GM19240 (cell line): ENCODE results near the gene JMJD1C.
"Not testable (repeated sequence)": the region's sequence is repeated elsewhere in the genome, so short reads cannot be mapped to it uniquely, and the experiment has no call there.

Experiments used
- DNase-seq: peaks from one replicate; pipeline ENCODE4 v3.0.0; 2011; ENCODE audit warnings: low spot score; ENCODE audit not compliant: insufficient read length

Gene JMJD1C

DNA sequence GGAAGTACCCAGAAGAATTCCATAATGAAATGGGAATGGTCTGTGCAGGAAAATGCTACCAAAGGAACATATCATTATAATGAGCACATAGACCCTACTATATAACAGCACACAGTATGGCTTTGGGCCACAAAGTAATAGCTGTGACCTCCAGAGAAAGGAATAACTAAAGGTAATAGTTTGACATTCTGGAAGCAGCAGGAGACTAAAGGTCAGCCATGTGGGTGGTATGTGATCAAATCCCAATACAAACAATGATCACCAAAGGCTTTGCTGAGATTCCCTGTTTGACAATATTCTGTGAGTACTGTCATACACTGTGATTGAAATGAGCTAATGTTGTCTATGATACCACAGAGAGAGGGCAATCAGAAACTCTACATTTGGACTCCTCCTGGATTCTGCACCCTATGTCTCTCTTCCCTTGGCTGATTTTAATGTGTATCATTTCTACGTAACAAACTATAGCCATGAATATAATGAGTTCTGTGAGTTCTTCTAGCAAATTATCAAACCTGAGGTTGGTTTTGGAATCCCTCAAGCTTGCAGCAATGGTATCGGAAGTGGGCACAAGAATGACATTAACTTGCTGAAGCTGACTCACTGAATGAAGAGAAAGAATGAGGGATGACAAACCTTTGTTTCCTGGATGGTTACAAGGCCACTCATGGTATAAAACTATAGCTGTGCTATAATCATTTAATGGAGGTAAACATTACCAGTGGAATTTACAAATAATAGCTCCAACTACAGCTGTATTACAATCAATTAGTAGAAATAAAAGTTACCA, 99.6 kb downstream of the JMJD1C start:
- DNase-seq: no peak

DNA sequence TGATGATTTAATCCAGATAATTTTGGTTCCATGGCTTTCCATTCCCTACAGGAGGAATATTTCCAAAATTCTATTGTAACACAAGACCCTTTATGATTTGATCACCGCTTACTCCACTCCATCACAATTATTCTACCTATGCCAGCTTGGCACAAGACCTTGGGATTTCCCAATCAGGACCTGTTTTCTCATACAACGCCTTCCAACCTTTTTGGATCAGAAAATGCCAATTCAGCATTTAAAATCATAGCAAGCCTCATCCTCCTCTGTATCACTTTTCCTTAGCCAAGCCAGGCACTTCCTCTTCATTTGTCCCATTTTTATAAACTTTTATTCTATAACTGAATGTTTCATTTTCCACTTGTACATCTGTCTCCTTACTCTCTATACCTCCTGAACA, 100.9 kb downstream of the JMJD1C start:
- no peak for DNase-seq

DNA sequence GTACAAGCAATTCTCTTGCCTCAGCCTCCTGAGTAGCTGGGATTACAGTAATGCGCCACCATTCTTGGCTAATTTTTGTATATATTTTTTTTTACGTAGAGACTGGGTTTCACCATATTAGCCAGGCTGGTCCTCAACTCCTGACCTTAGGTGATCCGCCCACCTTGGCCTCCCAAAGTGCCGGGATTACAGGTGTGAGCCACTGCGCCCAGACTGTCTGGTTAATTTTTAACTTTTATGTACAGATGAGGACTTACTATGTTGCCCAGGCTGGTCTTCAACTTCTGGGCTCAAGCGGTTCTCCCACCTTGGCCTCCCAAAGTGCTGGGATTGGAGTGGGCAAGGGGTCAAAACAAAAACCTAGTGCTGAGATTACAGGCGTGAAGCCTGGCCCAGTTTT, 101.8 kb downstream of the JMJD1C start:
- DNase-seq: no peak

DNA sequence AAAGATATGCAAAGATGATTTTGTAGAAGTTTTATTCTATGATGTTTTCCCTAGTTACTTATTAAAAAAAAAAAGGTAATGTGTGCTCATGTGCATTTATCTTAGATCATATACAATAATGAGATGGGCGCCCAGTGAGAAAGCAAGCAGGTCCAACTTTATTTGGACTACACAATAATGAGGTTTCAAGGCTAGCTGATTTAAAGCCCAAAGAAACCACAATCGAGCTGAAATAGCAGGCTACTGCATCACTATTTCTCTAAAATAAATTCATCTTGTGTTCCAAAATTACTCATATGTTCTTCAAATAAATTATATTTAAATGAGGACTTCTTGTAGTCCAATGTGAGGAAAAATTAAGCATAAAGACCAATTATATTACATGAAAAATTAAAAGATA, 110.1 kb downstream of the JMJD1C start:
- DNase-seq: no peak

DNA sequence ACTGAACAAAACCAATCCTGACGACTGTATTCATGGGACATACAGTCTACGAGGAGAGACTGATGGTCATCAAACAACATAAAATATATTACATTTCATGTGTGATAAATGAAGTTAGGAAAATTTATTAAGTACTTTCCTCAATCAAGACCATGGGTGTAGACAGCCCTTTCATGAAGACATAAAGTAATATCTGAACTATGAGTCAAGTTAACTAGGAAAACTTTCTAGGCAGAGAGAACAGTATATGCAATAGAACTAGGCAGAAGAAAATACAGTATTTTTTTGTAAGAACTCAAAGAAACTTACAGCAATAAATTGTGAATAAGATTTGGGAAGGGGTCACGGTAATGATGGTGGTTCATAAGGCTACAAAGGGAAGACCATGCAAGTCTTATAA, 112.8 kb downstream of the JMJD1C start:
- no peak for DNase-seq

DNA sequence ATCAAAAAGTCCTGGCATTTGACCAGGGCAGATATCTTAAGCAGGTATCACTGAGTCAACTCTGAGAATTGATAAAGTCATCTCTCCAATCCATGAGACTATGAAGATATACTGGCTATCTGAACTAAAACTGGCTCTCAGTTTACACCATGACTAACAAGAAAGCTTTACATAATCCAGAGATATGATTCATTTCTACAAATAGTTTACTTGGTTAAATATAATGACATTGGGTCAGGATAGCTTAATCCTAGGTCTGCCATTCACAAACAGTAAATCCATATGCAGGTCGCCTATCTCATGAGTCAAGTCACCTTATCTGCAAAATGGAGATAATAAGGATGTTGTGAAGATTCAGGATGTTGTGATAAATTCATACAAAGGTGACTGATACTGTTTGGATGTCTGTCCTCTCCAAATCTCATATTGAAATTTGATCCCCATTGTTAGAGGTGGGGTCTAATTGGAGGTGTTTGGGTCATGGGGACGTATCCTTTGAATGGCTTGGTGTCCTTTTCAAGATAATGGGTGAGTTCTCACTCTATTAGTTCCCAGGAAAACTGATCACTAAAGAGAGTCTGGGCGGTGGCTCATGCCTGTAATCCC, 117.4 kb downstream of the JMJD1C start:
- no peak for DNase-seq

DNA sequence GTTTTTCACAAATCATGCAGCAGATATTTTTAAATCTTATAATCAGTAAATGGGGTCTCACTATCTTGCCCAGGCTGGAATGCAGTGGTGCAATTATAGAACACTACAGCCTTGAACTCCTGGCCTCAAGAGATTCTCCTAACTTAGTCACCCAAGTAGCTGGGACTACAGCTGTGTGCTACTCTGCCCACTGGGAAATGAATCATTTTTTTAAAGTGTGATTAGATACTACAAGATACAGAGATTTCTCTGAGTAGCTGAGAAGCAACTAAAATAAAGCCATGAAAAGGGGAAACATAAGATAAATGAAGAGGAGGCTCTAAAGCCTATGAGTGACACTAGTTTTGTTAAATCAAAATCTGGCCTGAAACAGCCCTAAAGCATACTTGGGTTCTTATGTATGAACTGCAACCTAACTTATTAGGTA, 119.7 kb downstream of the JMJD1C start:
- no peak for DNase-seq

DNA sequence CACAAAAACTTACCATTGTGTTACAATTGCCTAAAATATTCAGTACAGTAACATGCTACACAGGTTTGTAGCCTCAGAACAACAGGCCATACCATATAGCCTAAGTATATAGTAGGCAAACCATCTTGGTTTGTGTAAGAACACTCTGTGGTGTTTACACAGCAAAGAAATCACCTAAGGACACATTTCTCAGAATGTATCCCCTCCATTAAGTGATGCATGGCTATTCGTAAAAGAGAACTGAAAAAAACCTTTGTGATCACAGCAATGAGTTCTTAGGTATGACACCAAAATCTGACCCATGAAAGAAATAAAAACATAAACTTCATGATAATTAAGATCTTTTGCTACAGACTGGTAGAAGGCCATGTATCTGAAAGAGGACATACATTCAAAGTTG, 121.5 kb downstream of the JMJD1C start:
- no peak for DNase-seq

DNA sequence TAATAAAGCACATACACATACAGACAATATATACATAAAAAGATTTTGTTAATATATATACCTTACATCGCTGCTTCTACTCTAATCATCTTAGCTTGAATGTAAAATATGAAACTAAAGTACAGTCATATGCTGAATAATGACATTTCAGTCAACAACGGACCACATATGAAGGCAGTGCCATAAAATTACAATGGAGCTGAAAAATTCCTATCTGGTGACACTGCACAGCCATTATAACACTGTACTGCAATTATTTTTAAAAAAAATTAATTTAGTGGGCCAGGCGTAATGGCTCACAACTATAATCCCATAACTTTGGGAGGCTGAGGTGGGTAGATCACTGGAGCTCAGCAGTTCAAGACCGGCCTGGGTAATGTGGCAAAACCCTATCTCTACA, 122.3 kb downstream of the JMJD1C start:
- DNase-seq: no peak

DNA sequence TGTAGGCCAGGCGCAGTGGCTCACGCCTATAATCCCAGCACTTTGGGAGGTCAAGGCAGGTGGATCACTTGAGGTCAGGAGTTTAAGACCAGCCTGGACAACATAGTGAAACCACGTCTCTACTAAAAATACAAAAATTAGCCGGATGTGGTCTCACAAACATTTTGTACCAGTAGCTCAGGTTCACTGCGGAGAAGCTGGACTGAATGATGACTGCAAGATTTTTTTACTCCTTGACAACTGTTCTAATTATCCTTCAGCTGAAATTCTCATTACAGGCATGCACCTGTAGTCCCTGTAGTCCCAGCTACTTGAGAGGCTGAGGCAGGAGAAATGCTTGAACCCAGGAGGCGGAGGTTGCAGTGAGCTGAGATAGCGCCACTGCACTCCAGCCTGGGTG, 126.1 kb downstream of the JMJD1C start:
- DNase-seq: not testable (repeated sequence)

DNA sequence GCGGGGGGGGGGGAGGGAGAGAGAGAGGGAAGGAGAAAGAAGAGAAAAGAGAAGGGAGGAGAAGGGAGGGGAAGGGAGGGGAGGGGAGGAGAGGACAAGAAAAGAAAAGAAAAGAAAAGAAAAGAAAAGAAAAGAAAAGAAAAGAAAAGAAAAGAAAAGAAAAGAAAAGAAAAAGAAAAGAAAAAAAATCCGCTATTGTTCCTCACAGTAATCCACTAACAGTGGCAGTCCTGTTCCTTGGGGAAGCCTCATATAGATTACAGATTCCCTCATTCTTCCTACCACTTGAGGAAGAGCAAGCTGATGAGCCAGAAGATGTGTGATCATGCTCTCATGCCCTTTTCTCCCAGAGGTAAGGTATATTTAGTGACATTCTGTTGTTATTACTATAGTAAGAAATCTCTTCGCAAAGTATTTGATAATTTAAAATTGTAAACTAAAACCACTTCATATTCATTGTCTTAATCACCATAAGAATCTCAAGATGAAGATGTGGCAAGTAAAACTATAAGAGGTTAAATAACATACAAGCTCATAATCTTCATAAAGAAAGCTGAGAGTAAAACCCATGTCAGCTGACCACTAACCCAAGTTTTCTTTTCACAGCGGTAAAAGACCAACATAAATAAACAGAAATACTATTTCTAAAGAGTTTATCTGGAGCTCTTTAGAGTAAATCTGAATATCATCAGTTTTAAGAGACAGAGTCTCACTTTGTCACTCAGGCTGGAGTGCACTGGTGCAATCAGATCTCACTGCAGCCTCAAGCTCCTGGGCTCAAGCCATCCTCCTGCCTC, 128.1 kb downstream of the JMJD1C start:
- DNase-seq: no peak

DNA sequence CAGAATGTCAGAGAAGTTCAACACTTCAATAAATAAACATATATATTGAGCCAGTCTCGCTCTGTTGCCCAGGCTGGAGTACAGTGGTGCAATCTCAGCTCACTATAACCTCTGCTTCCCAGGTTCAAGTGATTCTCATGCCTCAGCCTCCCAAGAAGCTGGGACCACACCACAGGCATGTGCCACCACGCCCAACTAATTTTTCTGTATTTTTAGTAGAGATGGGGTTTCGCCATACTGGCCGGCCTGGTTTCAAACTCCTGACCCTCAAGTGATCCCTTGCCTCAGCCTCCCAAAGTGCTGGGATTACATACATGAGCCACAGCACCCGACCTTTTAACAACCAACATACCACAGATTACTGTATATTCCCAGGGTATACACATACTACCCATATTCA, 134.2 kb downstream of the JMJD1C start:
- no peak for DNase-seq

DNA sequence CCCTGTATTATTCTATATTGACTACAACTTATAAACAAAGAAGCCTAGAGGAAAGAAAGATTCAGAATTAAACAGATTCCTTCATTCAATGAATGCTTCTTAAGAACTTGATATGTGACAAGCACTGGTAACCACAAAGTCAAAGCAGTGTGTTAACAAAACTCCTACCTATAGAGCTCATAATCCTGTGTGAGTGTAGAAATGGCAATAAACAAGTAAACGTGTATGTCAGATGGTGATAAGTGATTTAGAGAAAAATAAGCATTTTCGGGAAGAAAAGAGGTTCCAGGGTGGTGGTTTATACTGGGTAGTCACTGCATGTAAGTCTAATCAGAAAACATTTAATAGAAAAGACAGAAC, 141.3 kb downstream of the JMJD1C start:
- no peak for DNase-seq

DNA sequence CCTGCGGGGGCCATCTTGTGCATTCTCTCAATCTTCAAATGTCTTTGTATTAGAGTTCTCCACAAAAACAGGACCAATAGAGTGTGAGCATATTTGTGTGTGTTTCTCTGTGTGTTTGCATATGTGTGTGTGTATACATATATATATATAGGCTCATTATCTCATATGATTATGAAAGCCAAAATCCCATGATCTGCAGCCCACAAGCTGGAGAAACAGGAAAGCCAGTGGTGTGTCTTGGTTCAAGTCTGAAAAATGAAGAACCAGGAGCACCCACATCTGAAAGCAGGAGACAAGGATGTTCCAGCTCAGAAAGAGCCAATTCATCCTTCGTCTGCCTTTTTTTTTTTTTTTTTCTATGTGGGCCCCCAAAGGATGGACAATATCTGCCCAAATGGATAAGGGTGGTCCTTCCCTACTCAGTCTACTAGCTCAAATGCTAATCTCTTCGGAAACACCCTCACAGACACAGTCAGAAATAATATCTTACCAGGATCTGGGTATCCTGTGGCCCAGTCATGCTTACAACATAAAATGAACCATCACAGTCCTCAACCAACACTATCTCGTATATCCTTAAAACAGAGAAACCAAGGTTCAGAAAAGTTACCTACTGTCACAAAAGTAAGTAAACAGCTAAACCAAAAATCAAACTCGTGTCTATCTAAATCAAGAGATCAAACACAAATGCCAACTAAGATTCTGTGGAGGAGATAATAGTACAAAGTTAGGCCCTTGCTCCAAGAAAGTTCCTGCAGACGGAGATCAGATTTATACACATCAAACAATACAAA, 141.9 kb downstream of the JMJD1C start:
- no peak for DNase-seq

DNA sequence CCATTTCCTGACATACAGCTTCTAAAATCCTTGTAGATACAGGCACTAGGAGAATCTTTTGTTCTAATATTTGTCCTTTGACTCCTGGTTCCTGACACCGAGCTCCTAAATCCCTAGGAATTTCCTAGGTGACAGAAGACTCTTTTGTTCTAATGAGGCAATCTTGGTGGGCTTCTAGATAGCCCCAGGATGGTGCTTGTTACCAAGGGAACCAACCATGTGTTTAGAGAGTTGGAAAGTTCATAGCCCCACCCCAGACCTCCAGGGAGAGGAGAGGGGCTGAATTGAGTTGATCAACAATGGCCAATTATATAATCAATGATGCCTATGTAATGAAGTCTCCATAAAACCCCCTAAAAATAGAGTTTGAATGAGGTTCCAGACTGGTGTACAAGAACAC, 145.1 kb downstream of the JMJD1C start:
- no peak for DNase-seq

DNA sequence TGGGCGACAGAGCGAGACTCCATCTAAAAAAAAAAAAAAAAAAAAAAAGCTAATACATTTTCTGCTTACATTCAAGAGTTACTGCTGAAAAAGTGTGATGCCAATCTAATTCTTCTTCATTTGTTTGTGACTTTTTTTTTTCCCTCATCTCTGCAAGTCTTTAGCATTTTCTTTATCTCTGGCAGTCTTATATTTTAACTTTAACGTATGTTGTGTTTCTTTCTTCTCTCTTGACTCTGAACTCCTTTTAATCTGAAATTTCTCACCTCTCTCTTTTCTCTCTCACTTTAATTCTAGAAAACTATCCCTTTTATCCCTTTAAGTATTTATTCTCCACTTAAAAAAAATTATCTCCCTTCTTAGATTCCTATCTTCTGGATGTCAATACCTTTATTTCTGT, 146.5 kb downstream of the JMJD1C start:
- DNase-seq: no peak

DNA sequence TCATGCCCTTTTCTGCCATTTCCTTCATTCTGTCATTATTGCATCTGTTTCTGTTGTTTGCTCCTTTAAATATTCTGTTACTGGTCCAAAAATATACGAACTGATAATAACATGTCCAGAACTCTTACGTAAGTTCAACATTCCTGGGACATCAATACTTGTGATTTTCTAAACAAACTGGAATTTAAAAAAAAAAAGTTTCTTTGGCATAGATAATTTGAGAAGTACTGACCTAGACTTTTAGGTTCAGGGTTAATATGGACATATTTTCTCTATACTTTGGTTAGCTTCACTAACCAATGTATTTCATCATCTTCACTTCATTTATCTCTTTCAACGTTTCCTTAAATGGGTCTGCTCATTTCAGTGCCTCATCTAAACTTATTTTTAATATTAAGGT, 147.3 kb downstream of the JMJD1C start:
- no peak for DNase-seq

DNA sequence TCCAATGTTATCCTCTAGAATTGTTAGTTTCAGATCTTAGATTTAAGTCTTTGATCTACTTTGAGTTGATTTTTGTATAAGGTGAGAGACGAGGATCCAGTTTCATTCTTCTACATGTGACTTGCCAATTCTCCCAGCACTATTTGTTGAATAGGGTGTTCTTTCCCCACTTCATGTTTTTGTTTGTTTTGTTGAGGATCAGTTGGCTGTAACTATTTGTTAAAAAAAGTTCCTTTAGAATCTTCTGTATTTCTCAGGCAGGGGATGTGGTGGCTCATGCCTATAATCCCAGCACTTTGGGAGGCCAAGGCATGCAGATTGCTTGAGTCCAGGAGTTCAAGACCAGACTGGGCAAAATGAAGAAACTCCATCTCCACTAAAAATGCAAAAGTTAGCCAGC, 151.8 kb downstream of the JMJD1C start:
- DNase-seq: no peak

DNA sequence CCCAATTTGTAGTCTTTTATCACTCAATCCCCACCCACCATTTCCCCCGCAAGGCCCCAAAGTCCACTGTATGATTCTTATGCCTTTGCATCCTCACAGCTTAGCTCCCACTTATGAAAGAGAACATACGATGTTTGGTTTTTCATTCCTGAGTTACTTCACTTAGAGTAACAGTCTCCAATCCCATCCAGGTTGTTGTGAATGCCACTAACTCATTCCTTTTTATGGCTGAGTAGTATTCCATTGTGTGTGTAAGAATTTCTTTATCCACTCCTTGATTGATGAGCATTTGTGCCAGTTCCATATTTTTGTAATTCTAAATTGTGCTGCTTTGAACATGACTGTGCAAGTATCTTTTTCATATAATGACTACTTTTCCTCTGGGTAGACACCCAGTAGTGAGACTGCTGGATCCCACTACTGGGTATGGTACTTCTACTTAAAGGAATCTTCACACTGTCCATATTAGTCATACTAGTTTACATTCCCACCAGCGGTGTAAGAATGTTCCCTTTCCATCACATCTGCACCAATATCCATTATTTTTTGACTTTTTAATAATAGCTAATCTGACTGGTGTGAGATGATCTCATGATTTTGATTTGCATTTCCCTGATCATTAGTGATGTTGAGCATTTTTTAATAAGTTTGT, 152.6 kb downstream of the JMJD1C start:
- DNase-seq: no peak

DNA sequence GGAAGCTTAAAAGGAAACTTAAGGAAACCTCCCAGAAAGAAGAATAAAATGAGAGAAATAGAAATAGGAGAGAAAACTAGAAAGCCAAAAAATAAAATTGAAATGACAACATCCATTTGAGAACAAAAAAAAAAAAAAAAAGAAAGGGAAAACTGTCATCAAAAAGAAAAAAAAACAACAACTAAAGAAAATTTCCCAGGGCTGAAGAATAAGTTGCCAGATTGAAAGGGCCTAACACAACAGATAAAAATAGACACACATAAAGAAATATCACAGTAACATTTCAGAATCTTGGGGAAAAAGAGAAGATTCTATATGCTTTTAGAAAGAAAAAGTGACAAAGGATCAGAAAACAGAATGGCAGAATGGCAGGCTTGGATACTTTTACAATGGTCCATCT, 157.1 kb downstream of the JMJD1C start:
- no peak for DNase-seq

DNA sequence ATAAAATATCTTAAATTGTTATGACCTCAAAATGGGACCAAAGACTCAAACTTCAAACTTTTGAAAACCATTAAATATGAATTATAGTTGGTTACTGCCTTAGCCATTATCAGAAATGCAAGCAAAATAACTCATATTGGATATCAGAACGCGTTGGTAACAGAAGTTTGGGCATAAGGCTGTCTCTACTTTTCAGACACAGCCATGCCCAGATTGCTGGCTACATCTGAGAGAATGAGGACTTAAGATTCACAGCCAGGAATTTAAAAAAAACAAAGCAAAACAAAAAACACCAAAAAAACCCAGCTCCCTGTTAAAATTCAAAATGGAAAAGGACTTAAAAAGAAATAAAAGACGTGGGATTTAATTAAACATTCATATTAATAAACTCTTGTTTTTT, 161.6 kb downstream of the JMJD1C start:
- DNase-seq: no peak
